ENCODE results near the gene RNLS. TPM values are rescaled to one million over a fixed set of nuclear protein-coding genes. Genes with fewer than 3 reads are reported as not detected.

Gene RNLS
- total RNA-seq (2014; rRNA removed; shearing (Covaris generic)): not detected in 2 replicates

- Histone ChIP-seq H3K27me3 (no peaks in the 10 kb centered on the region), H3K36me3 (no peaks in the 10 kb centered on the region), H3K4me3 (no peak within 1 kb of the TSS), H3K9me3 (replicated peaks) (no peaks in the 10 kb centered on the region), H3K27ac (no peak within 1 kb of the TSS), H3K4me1 (no peaks in the 10 kb centered on the region)
- no peak for DNase-seq
Measured at GRCh38 chr10:88582806-88583583, at the start of gene RNLS. RNLS (minus strand) TSS chr10:88583318.

GRCh38 chr10:88624840-88625239, 41.7 kb upstream of the RNLS start:
- Histone ChIP-seq H3K36me3 (no peaks in the 10 kb centered on the region), H3K4me1 (peaks cover 5% of the 10 kb centered on the region; the same call in 1 of the 2 replicates), H3K9me3 (replicated peaks) (no peaks in the 10 kb centered on the region), H3K27me3 (no peaks in the 10 kb centered on the region), H3K4me3 (no peak overlapping the region), H3K27ac (no peak overlapping the region)
- DNase-seq: no peak

GRCh38 chr10:88623835-88624234, 40.7 kb upstream of the RNLS start:
- Histone ChIP-seq H3K27ac (no peak overlapping the region), H3K4me3 (no peak overlapping the region), H3K36me3 (no peaks in the 10 kb centered on the region), H3K27me3 (no peaks in the 10 kb centered on the region), H3K4me1 (peaks cover 5% of the 10 kb centered on the region; the same call in 1 of the 2 replicates), H3K9me3 (replicated peaks) (no peaks in the 10 kb centered on the region)
- DNase-seq: no peak

GRCh38 chr10:88620441-88620840, 37.3 kb upstream of the RNLS start:
- Histone ChIP-seq H3K27me3 (no peaks in the 10 kb centered on the region), H3K4me3 (no peak overlapping the region), H3K27ac (peak overlapping the region; percentile 18; the same call in 1 of the 2 replicates), H3K36me3 (no peaks in the 10 kb centered on the region), H3K9me3 (replicated peaks) (no peaks in the 10 kb centered on the region), H3K4me1 (peaks cover 15% of the 10 kb centered on the region)
- peak in 1 of 2 experiments; percentile 39 for DNase-seq

- Histone ChIP-seq H3K9me3 (replicated peaks) (no peaks in the 10 kb centered on the region), H3K4me1 (peaks cover 15% of the 10 kb centered on the region)
- DNase-seq: no peak
Measured at GRCh38 chr10:88618496-88618895, 35.4 kb upstream of the RNLS start.

GRCh38 chr10:88617772-88618300, 34.7 kb upstream of the RNLS start:
- no peak overlapping the region for H3K27ac ChIP-seq
- no peak for DNase-seq
- H3K36me3 ChIP-seq: no peaks in the 10 kb centered on the region
- no peaks in the 10 kb centered on the region for H3K27me3 ChIP-seq
- peaks cover 15% of the 10 kb centered on the region for H3K4me1 ChIP-seq
- H3K4me3 ChIP-seq: no peak overlapping the region
- no peaks in the 10 kb centered on the region for H3K9me3 ChIP-seq (replicated peaks)

More at GRCh38 chr10:88618496-88618895, 35.4 kb upstream of the RNLS start:
- no peaks in the 10 kb centered on the region for H3K36me3 ChIP-seq
- H3K27ac ChIP-seq: no peak overlapping the region
- no peak overlapping the region for H3K4me3 ChIP-seq
- no peaks in the 10 kb centered on the region for H3K27me3 ChIP-seq

GRCh38 chr10:88616250-88616977, 33.3 kb upstream of the RNLS start:
- H3K27ac ChIP-seq: peak overlapping the region; percentile 33
- no peak overlapping the region for H3K4me3 ChIP-seq
- H3K4me1 ChIP-seq: peaks cover 15% of the 10 kb centered on the region
- DNase-seq: peak; percentile 68 to 81
- no peaks in the 10 kb centered on the region for H3K9me3 ChIP-seq (replicated peaks)
- H3K36me3 ChIP-seq: no peaks in the 10 kb centered on the region
- no peaks in the 10 kb centered on the region for H3K27me3 ChIP-seq

- Histone ChIP-seq H3K4me1 (peaks cover 4% of the 10 kb centered on the region; the same call in 1 of the 2 replicates), H3K27me3 (no peaks in the 10 kb centered on the region), H3K9me3 (replicated peaks) (no peaks in the 10 kb centered on the region), H3K4me3 (no peak overlapping the region), H3K36me3 (no peaks in the 10 kb centered on the region), H3K27ac (no peak overlapping the region)
- DNase-seq: peak in 1 of 2 experiments; percentile 12
Measured at GRCh38 chr10:88608780-88609179, 25.7 kb upstream of the RNLS start.

- DNase-seq: no peak
- Histone ChIP-seq H3K4me3 (no peak overlapping the region), H3K27ac (no peak overlapping the region), H3K9me3 (replicated peaks) (no peaks in the 10 kb centered on the region), H3K27me3 (no peaks in the 10 kb centered on the region), H3K36me3 (no peaks in the 10 kb centered on the region), H3K4me1 (peaks cover 4% of the 10 kb centered on the region; the same call in 1 of the 2 replicates)
Measured at GRCh38 chr10:88608052-88608732, 25.1 kb upstream of the RNLS start.

GRCh38 chr10:88598055-88598454, 14.9 kb upstream of the RNLS start:
- H3K4me1 ChIP-seq: no peaks in the 10 kb centered on the region

GRCh38 chr10:88594482-88594881, 11.4 kb upstream of the RNLS start:
- DNase-seq: no peak

More at GRCh38 chr10:88598055-88598454, 14.9 kb upstream of the RNLS start:
- H3K9me3 ChIP-seq (replicated peaks): no peaks in the 10 kb centered on the region
- no peaks in the 10 kb centered on the region for H3K27me3 ChIP-seq
- no peaks in the 10 kb centered on the region for H3K36me3 ChIP-seq
- no peak for DNase-seq
- H3K4me3 ChIP-seq: no peak overlapping the region
- no peak overlapping the region for H3K27ac ChIP-seq

GRCh38 chr10:88592906-88593305, 9.8 kb upstream of the RNLS start:
- no peaks in the 10 kb centered on the region for H3K4me1 ChIP-seq
- no peak overlapping the region for H3K4me3 ChIP-seq
- no peak for DNase-seq
- no peaks in the 10 kb centered on the region for H3K9me3 ChIP-seq (replicated peaks)
- H3K27ac ChIP-seq: no peak overlapping the region
- no peaks in the 10 kb centered on the region for H3K36me3 ChIP-seq
- H3K27me3 ChIP-seq: no peaks in the 10 kb centered on the region

More at GRCh38 chr10:88594482-88594881, 11.4 kb upstream of the RNLS start:
- no peak overlapping the region for H3K4me3 ChIP-seq
- H3K9me3 ChIP-seq (replicated peaks): no peaks in the 10 kb centered on the region
- H3K27ac ChIP-seq: no peak overlapping the region
- no peaks in the 10 kb centered on the region for H3K4me1 ChIP-seq
- no peaks in the 10 kb centered on the region for H3K27me3 ChIP-seq
- H3K36me3 ChIP-seq: no peaks in the 10 kb centered on the region

GRCh38 chr10:88592381-88592780, 9.3 kb upstream of the RNLS start:
- no peaks in the 10 kb centered on the region for H3K4me1 ChIP-seq
- H3K4me3 ChIP-seq: no peak overlapping the region
- no peaks in the 10 kb centered on the region for H3K9me3 ChIP-seq (replicated peaks)
- no peaks in the 10 kb centered on the region for H3K36me3 ChIP-seq
- DNase-seq: no peak
- H3K27me3 ChIP-seq: no peaks in the 10 kb centered on the region
- no peak overlapping the region for H3K27ac ChIP-seq

- no peak for DNase-seq
- Histone ChIP-seq H3K4me1 (no peaks in the 10 kb centered on the region), H3K27ac (no peak within 1 kb of the TSS), H3K4me3 (no peak within 1 kb of the TSS), H3K27me3 (no peaks in the 10 kb centered on the region), H3K9me3 (replicated peaks) (no peaks in the 10 kb centered on the region), H3K36me3 (no peaks in the 10 kb centered on the region)
Measured at GRCh38 chr10:88586462-88586861, 3.3 kb upstream of the RNLS start, which contains the start of gene LIPJ. LIPJ (plus strand) TSS chr10:88586762; CDS start chr10:88590688, 3,926 bp downstream.
